ENCODE results near the gene ADGB. TPM values are rescaled to one million over a fixed set of nuclear protein-coding genes. Genes with fewer than 3 reads are reported as not detected.

The ADGB gene
- polyA plus RNA-seq, 2 of the 4 experiments (the other 2 are of a cell fraction): not detected

DNA sequence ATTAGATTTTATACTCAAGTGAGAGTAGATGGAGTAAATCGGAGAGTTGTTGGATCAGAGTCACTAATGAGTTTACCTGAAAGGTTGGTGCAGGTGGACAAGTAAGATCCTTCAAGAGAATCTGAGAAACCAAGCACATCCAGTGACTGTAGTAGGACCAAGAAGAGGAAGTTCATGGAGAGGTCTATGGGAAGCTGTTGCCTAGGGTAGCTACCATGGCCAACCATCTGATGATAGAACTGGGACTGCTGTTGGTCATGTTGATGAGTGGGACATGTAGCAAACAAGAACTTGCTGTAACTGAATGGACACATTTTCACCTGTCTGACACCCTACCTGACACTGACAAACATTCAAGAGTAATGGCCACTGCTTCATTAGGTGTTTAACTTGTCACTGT lies 11.3 kb upstream of the ADGB start:
- H3K4me2 ChIP-seq: no peak overlapping the region
- DNase-seq (ENCODE audit: low read depth in 1 of 2, low spot score in 1 of 2): no peak
- no peak for FAIRE-seq
- no peaks in the 10 kb centered on the region for H3K4me1 ChIP-seq
- no CpG with 5 or more reads among the region's 1 CpG for WGBS (ENCODE audit: missing lambda C conversion rate)
- TF ChIP-seq RCOR1 (IDR thresholded peaks at IDR 0.05; ENCODE audit: low read depth, low read length): no peak
- no peak for TF ChIP-seq SMC3 (IDR thresholded peaks at IDR 0.05)
- TF ChIP-seq PHF8 (IDR thresholded peaks at IDR 0.05; ENCODE audit: borderline replicate concordance, low read depth): no peak
- TF ChIP-seq KDM1A (IDR thresholded peaks at IDR 0.05; ENCODE audit: low read depth): no peak
- no peak overlapping the region for H3K27ac ChIP-seq
- no peak overlapping the region for H3K4me3 ChIP-seq
- H3K9me3 ChIP-seq: no peaks in the 10 kb centered on the region
- ChIA-PET CTCF (no interaction called here), POLR2A (no interaction called here)
- ATAC-seq: no peak

DNA sequence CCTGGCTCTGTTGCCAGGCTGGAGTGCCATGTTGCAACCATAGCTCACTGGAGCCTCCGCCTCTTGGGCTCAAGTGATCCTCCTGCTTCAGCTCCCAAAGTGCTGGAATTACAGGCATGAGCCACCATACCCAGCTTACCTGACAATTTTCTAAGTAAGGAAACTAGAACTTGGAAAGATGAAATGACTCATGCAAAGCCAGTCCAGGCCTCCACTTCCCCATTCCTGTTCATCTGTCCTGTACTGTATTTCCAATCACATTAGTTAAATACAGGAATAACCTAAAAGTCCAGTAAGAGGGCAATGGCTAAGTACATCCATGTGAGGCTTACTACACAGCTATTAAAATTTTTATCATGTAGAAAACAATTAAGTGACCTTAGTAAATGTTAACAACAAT lies 8.3 kb upstream of the ADGB start:
- Histone ChIP-seq H3K4me2 (no peak overlapping the region), H3K9me3 (no peaks in the 10 kb centered on the region), H3K27ac (no peak overlapping the region), H3K4me3 (no peak overlapping the region), H3K4me1 (no peaks in the 10 kb centered on the region)
- no peak for FAIRE-seq
- WGBS (ENCODE audit: missing lambda C conversion rate): 38% methylated on average over 1 of the region's 1 CpG
- ATAC-seq: no peak
- POLR2A ChIA-PET: no interaction called here
- TF ChIP-seq HDAC2 (IDR thresholded peaks at IDR 0.05) (no peak), BHLHE40 (IDR thresholded peaks at IDR 0.05; ENCODE audit: low read depth, low read length) (no peak), HEYL (CRISPR knock-in tag; IDR thresholded peaks at IDR 0.05) (no peak), NR3C1 (IDR thresholded peaks at IDR 0.05) (no peak), MAFK (IDR thresholded peaks at IDR 0.05; ENCODE audit: partially characterized antibody) (no peak), ZNF302 (CRISPR knock-in tag; IDR thresholded peaks at IDR 0.05) (no peak), ZSCAN20 (CRISPR knock-in tag; IDR thresholded peaks at IDR 0.05) (no peak), HOXB5 (CRISPR knock-in tag; IDR thresholded peaks at IDR 0.05) (no peak), ESRRA (IDR thresholded peaks at IDR 0.05; ENCODE audit: borderline replicate concordance, low read length) (no peak), HOXA7 (CRISPR knock-in tag; IDR thresholded peaks at IDR 0.05) (no peak)
- TF ChIP-seq, protein P1, sequence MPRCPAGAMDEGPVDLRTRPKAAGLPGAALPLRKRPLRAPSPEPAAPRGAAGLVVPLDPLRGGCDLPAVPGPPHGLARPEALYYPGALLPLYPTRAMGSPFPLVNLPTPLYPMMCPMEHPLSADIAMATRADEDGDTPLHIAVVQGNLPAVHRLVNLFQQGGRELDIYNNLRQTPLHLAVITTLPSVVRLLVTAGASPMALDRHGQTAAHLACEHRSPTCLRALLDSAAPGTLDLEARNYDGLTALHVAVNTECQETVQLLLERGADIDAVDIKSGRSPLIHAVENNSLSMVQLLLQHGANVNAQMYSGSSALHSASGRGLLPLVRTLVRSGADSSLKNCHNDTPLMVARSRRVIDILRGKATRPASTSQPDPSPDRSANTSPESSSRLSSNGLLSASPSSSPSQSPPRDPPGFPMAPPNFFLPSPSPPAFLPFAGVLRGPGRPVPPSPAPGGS (IDR thresholded peaks at IDR 0.05): no peak
- TF ChIP-seq, protein P2, sequence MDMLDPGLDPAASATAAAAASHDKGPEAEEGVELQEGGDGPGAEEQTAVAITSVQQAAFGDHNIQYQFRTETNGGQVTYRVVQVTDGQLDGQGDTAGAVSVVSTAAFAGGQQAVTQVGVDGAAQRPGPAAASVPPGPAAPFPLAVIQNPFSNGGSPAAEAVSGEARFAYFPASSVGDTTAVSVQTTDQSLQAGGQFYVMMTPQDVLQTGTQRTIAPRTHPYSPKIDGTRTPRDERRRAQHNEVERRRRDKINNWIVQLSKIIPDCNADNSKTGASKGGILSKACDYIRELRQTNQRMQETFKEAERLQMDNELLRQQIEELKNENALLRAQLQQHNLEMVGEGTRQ (IDR thresholded peaks at IDR 0.05): no peak
- TF ChIP-seq, protein P3, sequence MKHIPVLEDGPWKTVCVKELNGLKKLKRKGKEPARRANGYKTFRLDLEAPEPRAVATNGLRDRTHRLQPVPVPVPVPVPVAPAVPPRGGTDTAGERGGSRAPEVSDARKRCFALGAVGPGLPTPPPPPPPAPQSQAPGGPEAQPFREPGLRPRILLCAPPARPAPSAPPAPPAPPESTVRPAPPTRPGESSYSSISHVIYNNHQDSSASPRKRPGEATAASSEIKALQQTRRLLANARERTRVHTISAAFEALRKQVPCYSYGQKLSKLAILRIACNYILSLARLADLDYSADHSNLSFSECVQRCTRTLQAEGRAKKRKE (CRISPR knock-in tag; IDR thresholded peaks at IDR 0.05; ENCODE audit: low read depth): no peak
- TF ChIP-seq, protein P4, sequence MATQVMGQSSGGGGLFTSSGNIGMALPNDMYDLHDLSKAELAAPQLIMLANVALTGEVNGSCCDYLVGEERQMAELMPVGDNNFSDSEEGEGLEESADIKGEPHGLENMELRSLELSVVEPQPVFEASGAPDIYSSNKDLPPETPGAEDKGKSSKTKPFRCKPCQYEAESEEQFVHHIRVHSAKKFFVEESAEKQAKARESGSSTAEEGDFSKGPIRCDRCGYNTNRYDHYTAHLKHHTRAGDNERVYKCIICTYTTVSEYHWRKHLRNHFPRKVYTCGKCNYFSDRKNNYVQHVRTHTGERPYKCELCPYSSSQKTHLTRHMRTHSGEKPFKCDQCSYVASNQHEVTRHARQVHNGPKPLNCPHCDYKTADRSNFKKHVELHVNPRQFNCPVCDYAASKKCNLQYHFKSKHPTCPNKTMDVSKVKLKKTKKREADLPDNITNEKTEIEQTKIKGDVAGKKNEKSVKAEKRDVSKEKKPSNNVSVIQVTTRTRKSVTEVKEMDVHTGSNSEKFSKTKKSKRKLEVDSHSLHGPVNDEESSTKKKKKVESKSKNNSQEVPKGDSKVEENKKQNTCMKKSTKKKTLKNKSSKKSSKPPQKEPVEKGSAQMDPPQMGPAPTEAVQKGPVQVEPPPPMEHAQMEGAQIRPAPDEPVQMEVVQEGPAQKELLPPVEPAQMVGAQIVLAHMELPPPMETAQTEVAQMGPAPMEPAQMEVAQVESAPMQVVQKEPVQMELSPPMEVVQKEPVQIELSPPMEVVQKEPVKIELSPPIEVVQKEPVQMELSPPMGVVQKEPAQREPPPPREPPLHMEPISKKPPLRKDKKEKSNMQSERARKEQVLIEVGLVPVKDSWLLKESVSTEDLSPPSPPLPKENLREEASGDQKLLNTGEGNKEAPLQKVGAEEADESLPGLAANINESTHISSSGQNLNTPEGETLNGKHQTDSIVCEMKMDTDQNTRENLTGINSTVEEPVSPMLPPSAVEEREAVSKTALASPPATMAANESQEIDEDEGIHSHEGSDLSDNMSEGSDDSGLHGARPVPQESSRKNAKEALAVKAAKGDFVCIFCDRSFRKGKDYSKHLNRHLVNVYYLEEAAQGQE (IDR thresholded peaks at IDR 0.05): no peak
- CTCF ChIA-PET: no interaction called here
- no peak for DNase-seq (ENCODE audit: low read depth in 1 of 2, low spot score in 1 of 2)

DNA sequence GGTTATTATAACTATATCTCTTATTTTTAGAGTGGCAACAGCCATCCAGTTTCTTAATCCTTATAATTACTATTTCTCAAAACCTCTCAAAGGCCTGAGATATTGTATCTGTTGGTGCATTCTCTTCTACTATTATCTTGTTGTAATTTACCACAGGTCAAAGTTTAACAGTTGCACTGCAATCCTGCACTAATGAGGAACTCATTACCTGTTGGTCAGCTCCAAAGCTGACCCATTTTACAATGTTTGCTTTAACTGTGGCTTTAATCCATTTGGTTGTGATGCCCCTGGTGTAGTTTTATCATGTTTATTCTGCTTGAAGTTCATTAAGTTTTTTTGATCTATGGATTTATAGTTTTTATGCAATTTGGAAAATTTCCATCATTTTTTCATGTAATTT lies 6.3 kb upstream of the ADGB start:
- Histone ChIP-seq H3K4me1 (no peaks in the 10 kb centered on the region), H3K27ac (no peak overlapping the region), H3K9me3 (no peaks in the 10 kb centered on the region), H3K4me2 (no peak overlapping the region), H3K4me3 (no peak overlapping the region)
- FAIRE-seq (no peak), DNase-seq (ENCODE audit: low read depth in 1 of 2, low spot score in 1 of 2) (no peak), ATAC-seq (no peak)
- POLR2A ChIA-PET: no interaction called here
- CTCF ChIA-PET: no interaction called here
- TF ChIP-seq EP300 (IDR thresholded peaks at IDR 0.05) (no peak), RFX5 (IDR thresholded peaks at IDR 0.05) (no peak), RNF2 (IDR thresholded peaks at IDR 0.05; ENCODE audit: borderline replicate concordance, low read depth) (no peak), MAFK (IDR thresholded peaks at IDR 0.05; ENCODE audit: partially characterized antibody) (no peak), JUN (IDR thresholded peaks at IDR 0.05) (no peak)
- TF ChIP-seq, protein P2 (IDR thresholded peaks at IDR 0.05): no peak
- TF ChIP-seq, protein P3 (CRISPR knock-in tag; IDR thresholded peaks at IDR 0.05; ENCODE audit: low read depth): no peak
- TF ChIP-seq, protein P5, sequence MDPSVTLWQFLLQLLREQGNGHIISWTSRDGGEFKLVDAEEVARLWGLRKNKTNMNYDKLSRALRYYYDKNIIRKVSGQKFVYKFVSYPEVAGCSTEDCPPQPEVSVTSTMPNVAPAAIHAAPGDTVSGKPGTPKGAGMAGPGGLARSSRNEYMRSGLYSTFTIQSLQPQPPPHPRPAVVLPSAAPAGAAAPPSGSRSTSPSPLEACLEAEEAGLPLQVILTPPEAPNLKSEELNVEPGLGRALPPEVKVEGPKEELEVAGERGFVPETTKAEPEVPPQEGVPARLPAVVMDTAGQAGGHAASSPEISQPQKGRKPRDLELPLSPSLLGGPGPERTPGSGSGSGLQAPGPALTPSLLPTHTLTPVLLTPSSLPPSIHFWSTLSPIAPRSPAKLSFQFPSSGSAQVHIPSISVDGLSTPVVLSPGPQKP (IDR thresholded peaks at IDR 0.05; ENCODE audit: low read depth, low read length): no peak
- TF ChIP-seq, protein P6, sequence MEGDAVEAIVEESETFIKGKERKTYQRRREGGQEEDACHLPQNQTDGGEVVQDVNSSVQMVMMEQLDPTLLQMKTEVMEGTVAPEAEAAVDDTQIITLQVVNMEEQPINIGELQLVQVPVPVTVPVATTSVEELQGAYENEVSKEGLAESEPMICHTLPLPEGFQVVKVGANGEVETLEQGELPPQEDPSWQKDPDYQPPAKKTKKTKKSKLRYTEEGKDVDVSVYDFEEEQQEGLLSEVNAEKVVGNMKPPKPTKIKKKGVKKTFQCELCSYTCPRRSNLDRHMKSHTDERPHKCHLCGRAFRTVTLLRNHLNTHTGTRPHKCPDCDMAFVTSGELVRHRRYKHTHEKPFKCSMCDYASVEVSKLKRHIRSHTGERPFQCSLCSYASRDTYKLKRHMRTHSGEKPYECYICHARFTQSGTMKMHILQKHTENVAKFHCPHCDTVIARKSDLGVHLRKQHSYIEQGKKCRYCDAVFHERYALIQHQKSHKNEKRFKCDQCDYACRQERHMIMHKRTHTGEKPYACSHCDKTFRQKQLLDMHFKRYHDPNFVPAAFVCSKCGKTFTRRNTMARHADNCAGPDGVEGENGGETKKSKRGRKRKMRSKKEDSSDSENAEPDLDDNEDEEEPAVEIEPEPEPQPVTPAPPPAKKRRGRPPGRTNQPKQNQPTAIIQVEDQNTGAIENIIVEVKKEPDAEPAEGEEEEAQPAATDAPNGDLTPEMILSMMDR (IDR thresholded peaks at IDR 0.05): no peak

Measured in A549 (cell line).